Measurements from ENCODE around the gene FDX2.
A peak's percentile ranks its signal among the peaks of the same experiment; 100 is the strongest.

FDX2 gene

DNA sequence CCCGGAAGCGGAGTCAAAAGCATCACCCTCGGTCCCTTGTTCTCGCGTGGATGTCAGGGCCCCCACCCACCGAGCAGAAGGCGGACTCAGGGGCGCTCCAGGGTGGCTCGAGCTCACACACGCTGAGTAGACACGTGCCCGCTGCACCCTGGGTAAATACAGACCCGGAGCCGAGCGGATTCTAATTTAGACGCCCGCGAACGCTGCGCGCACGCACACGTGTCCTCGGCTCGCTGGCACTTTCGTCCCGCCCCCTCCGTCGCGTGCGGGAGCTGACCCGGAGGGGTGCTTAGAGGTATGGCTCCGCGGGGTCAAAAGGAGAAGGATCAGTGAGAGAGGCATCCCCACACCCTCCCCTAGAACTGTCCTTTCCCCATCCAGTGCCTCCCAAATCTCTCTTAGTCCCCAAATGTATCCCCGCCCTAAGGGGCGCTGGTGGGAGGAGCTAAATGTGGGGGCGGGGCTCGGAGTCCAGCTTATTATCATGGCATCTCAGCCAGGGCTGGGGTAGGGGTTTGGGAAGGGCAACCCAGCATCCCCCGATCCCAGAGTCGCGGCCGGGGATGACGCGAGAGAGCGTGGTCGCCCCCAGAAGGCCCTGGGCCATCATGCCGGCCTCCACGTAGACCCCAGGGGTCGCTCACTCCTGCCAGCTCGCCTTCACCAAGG lies 26.5 kb downstream of the FDX2 start:
- no peak for DNase-seq (ENCODE audit: low read depth)
- H3K4me3 ChIP-seq (ENCODE audit: low read depth, low read length): peak overlapping the region; percentile 14
- TF ChIP-seq, protein P1, sequence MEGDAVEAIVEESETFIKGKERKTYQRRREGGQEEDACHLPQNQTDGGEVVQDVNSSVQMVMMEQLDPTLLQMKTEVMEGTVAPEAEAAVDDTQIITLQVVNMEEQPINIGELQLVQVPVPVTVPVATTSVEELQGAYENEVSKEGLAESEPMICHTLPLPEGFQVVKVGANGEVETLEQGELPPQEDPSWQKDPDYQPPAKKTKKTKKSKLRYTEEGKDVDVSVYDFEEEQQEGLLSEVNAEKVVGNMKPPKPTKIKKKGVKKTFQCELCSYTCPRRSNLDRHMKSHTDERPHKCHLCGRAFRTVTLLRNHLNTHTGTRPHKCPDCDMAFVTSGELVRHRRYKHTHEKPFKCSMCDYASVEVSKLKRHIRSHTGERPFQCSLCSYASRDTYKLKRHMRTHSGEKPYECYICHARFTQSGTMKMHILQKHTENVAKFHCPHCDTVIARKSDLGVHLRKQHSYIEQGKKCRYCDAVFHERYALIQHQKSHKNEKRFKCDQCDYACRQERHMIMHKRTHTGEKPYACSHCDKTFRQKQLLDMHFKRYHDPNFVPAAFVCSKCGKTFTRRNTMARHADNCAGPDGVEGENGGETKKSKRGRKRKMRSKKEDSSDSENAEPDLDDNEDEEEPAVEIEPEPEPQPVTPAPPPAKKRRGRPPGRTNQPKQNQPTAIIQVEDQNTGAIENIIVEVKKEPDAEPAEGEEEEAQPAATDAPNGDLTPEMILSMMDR (IDR thresholded peaks at IDR 0.05; ENCODE audit: low read depth, low read length, missing control alignments): no peak
- in situ Hi-C loops (cut with HindIII; ENCODE audit: low sequenced_read_pairs): loop anchor here (10.0 kb wide), 1 partner anchor 116 kb away; the partner anchor contains the start of gene CDC37

DNA sequence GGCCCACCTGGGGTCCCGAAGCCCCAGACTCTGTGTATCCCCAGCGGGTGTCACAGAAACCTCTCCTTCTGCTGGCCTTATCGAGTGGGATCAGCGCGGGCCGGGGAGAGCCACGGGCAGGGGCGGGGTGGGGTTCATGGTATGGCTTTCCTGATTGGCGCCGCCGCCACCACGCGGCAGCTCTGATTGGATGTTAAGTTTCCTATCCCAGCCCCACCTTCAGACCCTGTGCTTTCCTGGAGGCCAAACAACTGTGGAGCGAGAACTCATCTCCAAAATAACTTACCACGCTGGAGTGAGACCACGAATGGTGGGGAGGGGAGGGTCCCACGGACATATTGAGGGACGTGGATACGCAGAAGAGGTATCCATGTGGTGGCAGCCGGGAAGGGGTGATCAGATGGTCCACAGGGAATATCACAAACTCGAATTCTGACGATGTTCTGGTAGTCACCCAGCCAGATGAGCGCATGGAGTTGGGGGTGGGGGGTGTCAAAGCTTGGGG lies 27.1 kb downstream of the FDX2 start:
- DNase-seq (ENCODE audit: low read depth): no peak
- TF ChIP-seq, protein P1 (IDR thresholded peaks at IDR 0.05; ENCODE audit: low read depth, low read length, missing control alignments): no peak
- in situ Hi-C loops (cut with HindIII; ENCODE audit: low sequenced_read_pairs): loop anchor here (10.0 kb wide), 1 partner anchor 116 kb away; the partner anchor contains the start of gene CDC37
- no peak overlapping the region for H3K4me3 ChIP-seq (ENCODE audit: low read depth, low read length)

DNA sequence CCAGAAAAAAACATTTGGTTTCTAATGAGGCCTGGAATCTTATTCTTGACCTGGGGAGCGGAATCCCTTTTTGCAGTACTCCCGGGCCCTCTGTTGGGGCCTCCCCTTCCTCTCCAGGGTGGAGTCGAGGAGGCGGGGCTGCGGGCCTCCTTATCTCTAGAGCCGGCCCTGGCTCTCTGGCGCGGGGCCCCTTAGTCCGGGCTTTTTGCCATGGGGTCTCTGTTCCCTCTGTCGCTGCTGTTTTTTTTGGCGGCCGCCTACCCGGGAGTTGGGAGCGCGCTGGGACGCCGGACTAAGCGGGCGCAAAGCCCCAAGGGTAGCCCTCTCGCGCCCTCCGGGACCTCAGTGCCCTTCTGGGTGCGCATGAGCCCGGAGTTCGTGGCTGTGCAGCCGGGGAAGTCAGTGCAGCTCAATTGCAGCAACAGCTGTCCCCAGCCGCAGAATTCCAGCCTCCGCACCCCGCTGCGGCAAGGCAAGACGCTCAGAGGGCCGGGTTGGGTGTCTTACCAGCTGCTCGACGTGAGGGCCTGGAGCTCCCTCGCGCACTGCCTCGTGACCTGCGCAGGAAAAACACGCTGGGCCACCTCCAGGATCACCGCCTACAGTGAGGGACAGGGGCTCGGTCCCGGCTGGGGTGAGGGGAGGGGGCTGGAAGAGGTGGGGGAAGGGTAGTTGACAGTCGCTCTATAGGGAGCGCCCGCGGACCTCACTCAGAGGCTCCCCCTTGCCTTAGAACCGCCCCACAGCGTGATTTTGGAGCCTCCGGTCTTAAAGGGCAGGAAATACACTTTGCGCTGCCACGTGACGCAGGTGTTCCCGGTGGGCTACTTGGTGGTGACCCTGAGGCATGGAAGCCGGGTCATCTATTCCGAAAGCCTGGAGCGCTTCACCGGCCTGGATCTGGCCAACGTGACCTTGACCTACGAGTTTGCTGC lies 28.7 kb downstream of the FDX2 start, which contains the start of gene ICAM4:
TSS of gene ICAM4 (plus strand) at position 153 of the 935 bp plus-strand sequence. CDS start at position 211, 58 bp downstream.
- in situ Hi-C loops (cut with HindIII; ENCODE audit: low sequenced_read_pairs): loop anchor here (10.0 kb wide), 1 partner anchor 118 kb away; the partner anchor contains the start of gene CDC37
- no peak within 1 kb of the TSS for H3K4me3 ChIP-seq (ENCODE audit: low read depth, low read length)
- TF ChIP-seq, protein P1 (IDR thresholded peaks at IDR 0.05; ENCODE audit: low read depth, low read length, missing control alignments): no peak
- DNase-seq (ENCODE audit: low read depth): no peak

DNA sequence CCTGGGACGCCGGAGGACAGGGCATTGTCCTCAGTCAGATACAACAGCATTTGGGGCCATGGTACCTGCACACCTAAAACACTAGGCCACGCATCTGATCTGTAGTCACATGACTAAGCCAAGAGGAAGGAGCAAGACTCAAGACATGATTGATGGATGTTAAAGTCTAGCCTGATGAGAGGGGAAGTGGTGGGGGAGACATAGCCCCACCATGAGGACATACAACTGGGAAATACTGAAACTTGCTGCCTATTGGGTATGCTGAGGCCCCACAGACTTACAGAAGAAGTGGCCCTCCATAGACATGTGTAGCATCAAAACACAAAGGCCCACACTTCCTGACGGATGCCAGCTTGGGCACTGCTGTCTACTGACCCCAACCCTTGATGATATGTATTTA lies 30.4 kb downstream of the FDX2 start:
- TF ChIP-seq, protein P1 (IDR thresholded peaks at IDR 0.05; ENCODE audit: low read depth, low read length, missing control alignments): no peak
- DNase-seq (ENCODE audit: low read depth): no peak
- H3K4me3 ChIP-seq (ENCODE audit: low read depth, low read length): no peak overlapping the region
- in situ Hi-C loops (cut with HindIII; ENCODE audit: low sequenced_read_pairs): loop anchor here (10.0 kb wide), 1 partner anchor 119 kb away; the partner anchor contains the start of gene CDC37

DNA sequence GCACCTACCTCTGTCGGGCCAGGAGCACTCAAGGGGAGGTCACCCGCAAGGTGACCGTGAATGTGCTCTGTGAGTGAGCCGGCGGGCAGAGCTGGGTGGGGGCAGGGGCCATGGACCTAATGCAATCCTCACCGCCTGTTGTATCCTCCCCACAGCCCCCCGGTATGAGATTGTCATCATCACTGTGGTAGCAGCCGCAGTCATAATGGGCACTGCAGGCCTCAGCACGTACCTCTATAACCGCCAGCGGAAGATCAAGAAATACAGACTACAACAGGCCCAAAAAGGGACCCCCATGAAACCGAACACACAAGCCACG lies 30.9 kb downstream of the FDX2 start:
- TF ChIP-seq, protein P1 (IDR thresholded peaks at IDR 0.05; ENCODE audit: low read depth, low read length, missing control alignments): no peak
- no peak overlapping the region for H3K4me3 ChIP-seq (ENCODE audit: low read depth, low read length)
- DNase-seq (ENCODE audit: low read depth): no peak
- in situ Hi-C loops (cut with HindIII; ENCODE audit: low sequenced_read_pairs): loop anchor here (10.0 kb wide), 1 partner anchor 120 kb away; the partner anchor contains the start of gene CDC37

All from astrocyte of the cerebellum (primary cell).